ENCODE results near the gene EFNB1.

GRCh38 chrX:68835468-68835867 is 6.6 kb downstream of the EFNB1 start:
- TF ChIP-seq CTCF (conservative IDR thresholded peaks at IDR 0.05): no peak
- TF ChIP-seq EZH2 (IDR thresholded peaks at IDR 0.05; ENCODE audit: low read depth): no peak
